K562 (cell line): ENCODE measurements around the gene AHI1. TPM values are rescaled to one million over a fixed set of nuclear protein-coding genes. Genes with fewer than 3 reads are reported as not detected.
A peak's percentile ranks its signal among the peaks of the same experiment; 100 is the strongest.
"Not testable (repeated sequence)": the region's sequence is repeated elsewhere in the genome, so short reads cannot be mapped to it uniquely, and the experiment has no call there.

Experiments
- ATAC-seq: fragments of 200-7000 bp; cut with Tn5 transposase; 3 replicates; pipeline ENCODE4 v1.9.1; 2020; ENCODE audit warnings: moderate library complexity
- BruUV-seq: library from RNA; stranded (reverse); fragments of 400-500 nt; replicated peaks from 2 replicates; lab custom pipeline; 2021; lab: Mats Ljungman, UMichigan
- CTCF ChIA-PET: fragments of 300-600 bp; formaldehyde crosslinking; extraction: SDS; loops from one replicate; lab custom pipeline; 2021; ENCODE audit warnings: low intra/inter-chr PET ratio; lab: Yijun Ruan, JAX
- POLR2A ChIA-PET: fragments of 300-600, 350-650 bp; sonication (Branson Sonifier 250); formaldehyde crosslinking; extraction: SDS; loops from one replicate; lab custom pipeline; 2021; ENCODE audit warnings: antibody characterized with exemption, inconsistent platforms; lab: Yijun Ruan, JAX
- DNase-seq, 4 experiments: peaks; one replicate each; pipeline versions ENCODE4 v3.0.0 to v3.0.0-alpha.2; 2011 to 2018; ENCODE audit warnings: low spot score in 3 of 4, mixed read lengths in 3 of 4; ENCODE audit errors: extremely low read depth in 1 of 4
- FAIRE-seq: peaks from 2 replicates; lab custom pipeline; 2011; peaks lifted over from hg19 to GRCh38; lab: Jason Lieb, UNC
- H2AFZ ChIP-seq: 2 replicates; pipeline ENCODE4 v1.6.0; 2011; ENCODE audit warnings: low read depth, low read length, control low read depth, inconsistent platforms
- H3K27ac ChIP-seq: fragments of 200-600 bp; 3 replicates; pipeline ENCODE4 v1.8.0; 2011; ENCODE audit warnings: low read depth, mild to moderate bottlenecking, control low read depth, inconsistent platforms, low read length, moderate library complexity, mixed read lengths; ENCODE audit errors: extremely low read depth
- H3K27me3 ChIP-seq, 2 experiments: fragments of 300-600 bp in 1 of 2; 2 replicates in 1 of 2; 3 replicates in 1 of 2; pipeline versions ENCODE4 v1.6.0 to v1.8.0; 2011; ENCODE audit warnings: inconsistent platforms in 2 of 2, low read length in 2 of 2, mild to moderate bottlenecking in 1 of 2, mixed read lengths in 1 of 2, moderate library complexity in 1 of 2; ENCODE audit not compliant: control insufficient read depth in 2 of 2, insufficient read depth in 2 of 2
- H3K36me3 ChIP-seq: fragments of 300-600 bp; 3 replicates; pipeline ENCODE4 v1.8.0; 2011; ENCODE audit warnings: mild to moderate bottlenecking, low read length, inconsistent platforms; ENCODE audit not compliant: control insufficient read depth, insufficient read depth
- H3K4me1 ChIP-seq, 2 experiments: fragments of 200-600 bp in 1 of 2; replicated peaks in 1 of 2; 2 replicates in 1 of 2; 3 replicates in 1 of 2; pipeline versions ENCODE4 v1.5.1 to v1.8.0; 2011; ENCODE audit warnings: inconsistent platforms in 2 of 2, low read length in 2 of 2, mild to moderate bottlenecking in 1 of 2, mixed read lengths in 1 of 2, moderate library complexity in 1 of 2; ENCODE audit not compliant: control insufficient read depth in 2 of 2, insufficient read depth in 2 of 2
- H3K4me2 ChIP-seq: 2 replicates; pipeline ENCODE4 v1.6.1; 2011; ENCODE audit warnings: low read length, control low read depth, inconsistent platforms, mixed read lengths; ENCODE audit not compliant: insufficient read depth
- H3K4me3 ChIP-seq: fragments of 200-600 bp; sonication (generic), shearing (Covaris generic); 2 replicates; pipeline ENCODE4 v1.5.1; 2016; ENCODE audit warnings: control low read depth, inconsistent platforms
- H3K79me2 ChIP-seq: fragments of 200-600 bp; 3 replicates; pipeline ENCODE4 v1.8.0; 2011; ENCODE audit warnings: low read length, inconsistent platforms; ENCODE audit not compliant: control insufficient read depth, insufficient read depth
- H3K9ac ChIP-seq, 2 experiments: 2 replicates each; pipeline versions ENCODE4 v1.6.0 to v1.6.1; 2011; ENCODE audit warnings: low read depth in 2 of 2, low read length in 2 of 2, control low read depth in 1 of 2, inconsistent platforms in 1 of 2, mild to moderate bottlenecking in 1 of 2, mixed read lengths in 1 of 2; ENCODE audit not compliant: insufficient read depth in 1 of 2
- H3K9me1 ChIP-seq: one replicate; pipeline ENCODE4 v1.6.0; 2011; ENCODE audit warnings: inconsistent platforms, mild to moderate bottlenecking, low read length, moderate library complexity; ENCODE audit not compliant: control insufficient read depth, insufficient read depth
- H3K9me3 ChIP-seq: replicated peaks from 2 replicates; pipeline ENCODE4 v1.5.1; 2011; ENCODE audit warnings: low read depth, low read length, inconsistent platforms; ENCODE audit not compliant: control insufficient read depth, insufficient read depth
- H4K20me1 ChIP-seq: replicated peaks from 2 replicates; pipeline ENCODE4 v1.6.1; 2011; ENCODE audit warnings: low read length, inconsistent platforms, mixed read lengths; ENCODE audit not compliant: control insufficient read depth, insufficient read depth
- CBX1 ChIP-seq: sonication (generic); IDR thresholded peaks from 2 replicates; pipeline ENCODE4 v1.6.1; 2016; ENCODE audit warnings: antibody characterized with exemption, low read depth, mild to moderate bottlenecking
- CBX3 ChIP-seq, 2 experiments: IDR thresholded peaks; 1 replicate in 1 of 2; 2 replicates in 1 of 2; pipeline ENCODE4 v1.6.1; 2012; ENCODE audit warnings: inconsistent platforms in 2 of 2, low read length in 2 of 2, borderline replicate concordance in 1 of 2, control low read depth in 1 of 2
- CBX5 ChIP-seq: IDR thresholded peaks from 2 replicates; pipeline ENCODE4 v1.6.1; 2014; ENCODE audit warnings: low read depth, borderline replicate concordance
- CC2D1A ChIP-seq: fragments of 450-650 bp; IDR thresholded peaks from 2 replicates; pipeline ENCODE4 v1.6.1; 2017; ENCODE audit warnings: mild to moderate bottlenecking
- TRIM24 ChIP-seq, 2 experiments: fragments of 450-650 bp; IDR thresholded peaks; 2 replicates each; pipeline ENCODE4 v1.6.1; 2016
- TRIM28 ChIP-seq: fragments of 450-650 bp; IDR thresholded peaks from 2 replicates; pipeline ENCODE4 v1.6.1; 2017
- XRCC3 ChIP-seq: fragments of 450-650 bp; IDR thresholded peaks from 2 replicates; pipeline ENCODE4 v1.6.1; 2017; ENCODE audit warnings: mild to moderate bottlenecking, moderate library complexity
- ZEB2 ChIP-seq: fragments of 450-650 bp; IDR thresholded peaks from 2 replicates; pipeline ENCODE4 v1.6.1; 2016
- ZNF431 ChIP-seq: sonication (generic); formaldehyde crosslinking; IDR thresholded peaks from 2 replicates; pipeline ENCODE4 v1.8.0; 2022; ENCODE audit warnings: mild to moderate bottlenecking, missing genetic modification reagents
- ZNF766 ChIP-seq: fragments of 200-800 bp; sonication (Bioruptor generic); conservative IDR thresholded peaks from 2 replicates; pipeline ENCODE4 v1.6.1; 2016; ENCODE audit warnings: missing genetic modification characterization, missing compliant biosample characterization
- WGBS: fragments of 100-300 bp; shearing (Covaris generic); methylation state at CpG from one replicate; pipeline ENCODE4 v1.1.6; 2016; ENCODE audit warnings: low coverage, mixed read lengths; ENCODE audit not compliant: insufficient coverage; ENCODE audit errors: missing lambda C conversion rate; 5-methylcytosine and 5-hydroxymethylcytosine counted together
- in situ Hi-C: fragments of 300-500 bp; cut with MboI; formaldehyde crosslinking; loops from 4 replicates; pipeline ENCODE4 v1.15.0; 2018; ENCODE audit warnings: inconsistent platforms, mixed read lengths
- intact Hi-C: fragments of 100-400 bp; cut with micrococcal nuclease; formaldehyde crosslinking; loops from 2 replicates; pipeline ENCODE4 v1.14.2; 2022
- polyA plus RNA-seq, 8 experiments: library from polyadenylated mRNA; depleted of rRNA in 4 of 8; stranded (reverse) in 5 of 8; unstranded in 3 of 8; fragments of >200 nt; fragmentation: Nextera tagmentation in 2 of 8; fragmentation: Illumina TruSeq in 1 of 8; extraction: Ambion mirVana in 2 of 8; extraction: Trizol in 1 of 8; gene quantifications; 2 replicates each; pipeline versions ENCODE4 v1.2.1 to v1.2.3, GENCODE V29; 2011 to 2014; ENCODE audit warnings: inconsistent platforms in 1 of 8, missing spikeins in 1 of 8
- total RNA-seq, 7 experiments: library from RNA; depleted of rRNA in 6 of 7; stranded (reverse); fragments of >200 nt in 6 of 7; fragmentation: Illumina TruSeq in 2 of 7; extraction: Trizol in 2 of 7; gene quantifications; 2 replicates each; pipeline versions ENCODE4 v1.2.1 to v1.2.3, GENCODE V29; 2011 to 2021; ENCODE audit warnings: low replicate concordance in 1 of 7
- TF ChIP-seq, protein P1 (sequence below): fragments of 450-650 bp; IDR thresholded peaks from 2 replicates; pipeline ENCODE4 v1.6.1; 2016; ENCODE audit warnings: mild to moderate bottlenecking
- TF ChIP-seq, protein P2 (sequence below): fragments of 450-650 bp; IDR thresholded peaks from 2 replicates; pipeline ENCODE4 v1.6.1; 2018; ENCODE audit warnings: mild to moderate bottlenecking, low read depth; ENCODE audit not compliant: partially characterized antibody

Gene AHI1
- total and polyA plus RNA-seq, 9 of the 15 experiments (the other 6 are each of a cell fraction or from before 2014, with no cell fraction given), result 24.7 to 54.9 (median 32.2) TPM

DNA sequence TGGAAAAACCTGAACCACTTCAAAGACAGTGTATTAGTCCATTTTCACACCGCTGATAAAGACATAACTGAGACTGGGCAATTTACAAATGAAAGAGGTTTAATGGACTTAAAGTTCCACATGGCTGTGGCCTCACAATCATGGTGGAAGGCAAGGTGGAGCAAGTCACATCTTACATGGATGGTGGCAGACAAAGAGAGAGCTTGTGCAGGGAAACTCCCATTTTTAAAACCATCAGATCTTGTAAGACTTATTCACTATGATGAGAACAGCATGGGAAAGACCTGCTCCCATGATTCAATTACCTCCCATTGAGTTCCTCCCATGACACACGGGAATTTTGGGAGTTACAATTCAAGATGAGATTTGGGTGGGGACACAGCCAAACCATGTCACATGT, 13.6 kb downstream of the AHI1 start:
- Histone ChIP-seq H3K9me3 (peaks cover 28% of the 10 kb centered on the region), H3K36me3 (peaks cover 79% of the 10 kb centered on the region; the same call in 2 of the 3 replicates)
- H3K4me1 ChIP-seq, CTCF ChIA-PET, H3K4me2 ChIP-seq, DNase-seq, H3K79me2 ChIP-seq, H3K4me3 ChIP-seq, intact Hi-C loops, H2AFZ ChIP-seq, FAIRE-seq, BruUV-seq, H3K9me1 ChIP-seq, in situ Hi-C loops, H3K9ac ChIP-seq, H4K20me1 ChIP-seq, ATAC-seq, H3K27ac ChIP-seq: not testable (repeated sequence)
- POLR2A ChIA-PET, result interaction anchor here (1.4 kb wide), 1 partner anchor 12 kb away, joined by 4 read pairs; no protein-coding TSS in a partner anchor
- TF ChIP-seq, protein P1, sequence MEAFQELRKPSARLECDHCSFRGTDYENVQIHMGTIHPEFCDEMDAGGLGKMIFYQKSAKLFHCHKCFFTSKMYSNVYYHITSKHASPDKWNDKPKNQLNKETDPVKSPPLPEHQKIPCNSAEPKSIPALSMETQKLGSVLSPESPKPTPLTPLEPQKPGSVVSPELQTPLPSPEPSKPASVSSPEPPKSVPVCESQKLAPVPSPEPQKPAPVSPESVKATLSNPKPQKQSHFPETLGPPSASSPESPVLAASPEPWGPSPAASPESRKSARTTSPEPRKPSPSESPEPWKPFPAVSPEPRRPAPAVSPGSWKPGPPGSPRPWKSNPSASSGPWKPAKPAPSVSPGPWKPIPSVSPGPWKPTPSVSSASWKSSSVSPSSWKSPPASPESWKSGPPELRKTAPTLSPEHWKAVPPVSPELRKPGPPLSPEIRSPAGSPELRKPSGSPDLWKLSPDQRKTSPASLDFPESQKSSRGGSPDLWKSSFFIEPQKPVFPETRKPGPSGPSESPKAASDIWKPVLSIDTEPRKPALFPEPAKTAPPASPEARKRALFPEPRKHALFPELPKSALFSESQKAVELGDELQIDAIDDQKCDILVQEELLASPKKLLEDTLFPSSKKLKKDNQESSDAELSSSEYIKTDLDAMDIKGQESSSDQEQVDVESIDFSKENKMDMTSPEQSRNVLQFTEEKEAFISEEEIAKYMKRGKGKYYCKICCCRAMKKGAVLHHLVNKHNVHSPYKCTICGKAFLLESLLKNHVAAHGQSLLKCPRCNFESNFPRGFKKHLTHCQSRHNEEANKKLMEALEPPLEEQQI, result peak; percentile 83
- TF ChIP-seq XRCC3, result peak; percentile 84; the same call in 1 of the 2 replicates
- TF ChIP-seq TRIM24 (IDR thresholded peaks at IDR 0.05), result peak in 1 of 2 experiments; percentile 51; a peak in 1 of 4 replicates
- peak; percentile 84; the same call in 1 of the 2 replicates for TF ChIP-seq TRIM28
- peak; percentile 70; the same call in 1 of the 2 replicates for TF ChIP-seq CBX5
- peak in 1 of 2 experiments; percentile 83; a peak in 2 of 3 replicates for TF ChIP-seq CBX3 (IDR thresholded peaks at IDR 0.05; ENCODE audit: borderline replicate concordance in 1 of 2, low read length in 2 of 2)
- 0 out of 2 replicates have a peak, but pooled peaks have one; percentile 32 for TF ChIP-seq CBX1
- TF ChIP-seq, protein P2, sequence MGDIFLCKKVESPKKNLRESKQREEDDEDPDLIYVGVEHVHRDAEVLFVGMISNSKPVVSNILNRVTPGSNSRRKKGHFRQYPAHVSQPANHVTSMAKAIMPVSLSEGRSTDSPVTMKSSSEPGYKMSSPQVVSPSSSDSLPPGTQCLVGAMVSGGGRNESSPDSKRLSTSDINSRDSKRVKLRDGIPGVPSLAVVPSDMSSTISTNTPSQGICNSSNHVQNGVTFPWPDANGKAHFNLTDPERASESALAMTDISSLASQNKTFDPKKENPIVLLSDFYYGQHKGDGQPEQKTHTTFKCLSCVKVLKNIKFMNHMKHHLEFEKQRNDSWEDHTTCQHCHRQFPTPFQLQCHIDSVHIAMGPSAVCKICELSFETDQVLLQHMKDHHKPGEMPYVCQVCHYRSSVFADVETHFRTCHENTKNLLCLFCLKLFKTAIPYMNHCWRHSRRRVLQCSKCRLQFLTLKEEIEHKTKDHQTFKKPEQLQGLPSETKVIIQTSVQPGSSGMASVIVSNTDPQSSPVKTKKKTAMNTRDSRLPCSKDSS, result peak; percentile 88
- TF ChIP-seq ZNF431 (CRISPR knock-in tag), result peak; percentile 100
- TF ChIP-seq ZNF766 (CRISPR knock-in tag), result 0 out of 2 replicates have a peak, but pooled peaks have one; percentile 49
- peak; percentile 71; the same call in 1 of the 2 replicates for TF ChIP-seq CC2D1A
- peak; percentile 38; the same call in 1 of the 2 replicates for TF ChIP-seq ZEB2
- TF ChIP-seq, all 486 proteins: peak for 12; not testable (repeated sequence) for 474
- not testable (repeated sequence) for H3K27me3 ChIP-seq
- WGBS, result 80% methylated on average over 2 of the region's 2 CpGs
